Hypothalamus (tissue), 51 donors: ENCODE data around the gene GFOD2.

ENCODE experiments used
- DNase-seq, 51 donors: peaks; one replicate each; lab custom pipeline; 2025; lab: John Stamatoyannopoulos, UW

Gene GFOD2

GRCh38 chr16:67661101-67661761, 57.9 kb downstream of the GFOD2 start:
- DNase-seq, result peak in 5 of 51 donors; percentile 17 to 68 (median 29)

DNA sequence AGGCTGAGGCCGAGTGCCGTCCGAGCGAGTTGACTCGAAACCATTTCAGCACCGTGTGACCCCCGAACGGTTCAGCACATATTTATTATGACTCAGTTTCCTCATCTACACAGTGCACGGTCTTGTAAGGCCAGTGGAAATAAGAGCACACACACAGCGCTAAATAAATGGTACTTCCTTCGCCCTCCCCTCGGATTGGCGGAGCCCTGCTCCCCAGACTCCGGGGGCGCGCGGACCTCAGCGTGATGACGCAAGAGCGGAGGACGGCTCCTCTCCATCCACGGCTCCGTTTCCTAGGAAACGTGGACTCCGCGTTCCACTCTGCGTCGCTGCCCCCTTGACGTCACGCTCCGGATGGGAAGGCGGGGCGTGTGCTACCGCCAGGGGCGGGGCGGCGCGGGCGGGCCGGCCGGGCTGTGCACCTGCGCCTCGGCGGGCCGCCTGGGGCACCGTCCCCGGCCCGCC, 58.5 kb downstream of the GFOD2 start, which contains the start of gene PARD6A:
TSS of gene PARD6A (plus strand) at position 397 of the 465 bp plus-strand sequence. CDS start 79 bp downstream, outside the sequence.
- DNase-seq, result peak; percentile 52 to 97 (median 92)

GRCh38 chr16:67659675-67660563, 59.2 kb downstream of the GFOD2 start, which contains the start of gene ACD:
Gene ACD, minus strand, starts transcription at chr16:67660260. Its CDS starts 40 bp downstream, at chr16:67660220.
- peak; percentile 52 to 95 (median 85) for DNase-seq

DNA sequence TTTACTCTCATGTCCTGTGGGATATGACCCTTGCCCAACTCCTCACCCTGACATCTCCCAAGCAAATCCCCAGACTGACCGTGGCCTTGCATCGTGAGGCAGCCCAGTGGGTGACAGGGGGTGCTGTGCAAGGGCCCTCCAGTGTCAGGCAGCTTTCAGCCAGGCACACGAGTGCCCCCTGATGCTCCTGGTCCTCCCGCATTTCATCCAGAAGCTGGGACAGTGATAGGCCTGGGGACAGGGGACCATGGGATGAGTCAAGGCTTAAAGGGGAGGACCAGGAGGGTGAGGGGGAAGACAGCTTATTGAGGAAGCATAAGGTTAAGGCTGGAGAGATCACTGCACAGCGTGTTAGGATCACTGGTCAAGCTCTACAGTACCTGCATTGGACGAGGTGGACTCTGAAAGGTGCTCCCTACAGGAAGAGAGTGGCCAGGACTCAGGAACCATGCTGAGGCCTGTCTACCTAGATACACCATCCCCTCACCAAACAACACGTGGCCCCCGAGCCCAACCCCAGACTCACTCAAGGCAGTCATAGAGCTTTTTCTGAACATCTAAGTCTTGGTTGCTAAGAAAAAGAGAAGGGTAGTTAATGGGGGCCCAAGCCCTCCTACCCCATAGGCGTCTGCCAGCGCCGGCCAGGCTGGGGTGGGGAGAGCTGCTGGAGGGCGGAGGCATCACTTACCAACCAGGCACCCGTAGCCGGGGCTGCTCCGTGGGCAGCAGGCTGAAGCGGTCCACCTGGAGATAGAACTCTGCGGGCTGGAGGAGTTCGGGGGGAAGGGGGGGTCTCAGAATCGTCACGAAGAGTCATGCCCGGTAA, 60.1 kb downstream of the GFOD2 start:
- peak in 1 of 51 donors; percentile 17 for DNase-seq

DNA sequence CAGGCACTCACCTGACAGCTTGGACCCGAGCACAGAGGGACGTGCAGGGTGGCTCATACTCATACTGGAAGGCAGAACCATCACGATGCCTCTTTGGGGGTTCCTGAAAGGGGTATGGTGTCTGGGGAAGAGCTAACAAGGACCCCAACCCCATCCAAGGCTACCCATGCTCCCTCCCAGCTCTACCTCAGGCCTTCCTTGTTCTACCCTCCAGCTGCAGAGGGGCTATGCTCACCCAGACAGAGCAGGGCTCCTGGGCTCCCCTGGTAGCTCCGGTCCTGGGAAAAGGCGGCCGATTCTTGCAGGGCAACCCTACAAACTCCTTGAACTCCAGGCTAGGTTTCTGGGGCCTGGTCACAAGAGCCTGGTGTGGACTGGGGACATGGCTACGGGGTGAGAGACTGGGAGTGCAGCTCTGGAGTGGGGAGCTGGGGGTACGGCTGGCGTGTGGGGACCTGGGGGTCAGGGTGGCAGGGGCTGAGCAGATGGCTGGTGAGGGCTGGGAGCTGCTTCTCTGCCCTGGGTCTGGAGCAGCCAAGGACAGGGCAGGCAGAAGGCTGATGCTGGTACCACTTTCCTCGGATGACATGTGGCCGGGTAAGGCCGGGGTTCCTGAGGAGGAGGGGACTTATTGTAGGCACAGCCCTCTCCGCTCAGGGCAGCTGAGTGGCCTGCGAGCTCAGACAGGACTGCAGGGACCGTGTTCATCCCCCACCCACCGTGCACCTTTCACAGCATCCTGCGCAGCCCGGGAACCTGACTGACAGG, 61.2 kb downstream of the GFOD2 start:
- no peak for DNase-seq

DNA sequence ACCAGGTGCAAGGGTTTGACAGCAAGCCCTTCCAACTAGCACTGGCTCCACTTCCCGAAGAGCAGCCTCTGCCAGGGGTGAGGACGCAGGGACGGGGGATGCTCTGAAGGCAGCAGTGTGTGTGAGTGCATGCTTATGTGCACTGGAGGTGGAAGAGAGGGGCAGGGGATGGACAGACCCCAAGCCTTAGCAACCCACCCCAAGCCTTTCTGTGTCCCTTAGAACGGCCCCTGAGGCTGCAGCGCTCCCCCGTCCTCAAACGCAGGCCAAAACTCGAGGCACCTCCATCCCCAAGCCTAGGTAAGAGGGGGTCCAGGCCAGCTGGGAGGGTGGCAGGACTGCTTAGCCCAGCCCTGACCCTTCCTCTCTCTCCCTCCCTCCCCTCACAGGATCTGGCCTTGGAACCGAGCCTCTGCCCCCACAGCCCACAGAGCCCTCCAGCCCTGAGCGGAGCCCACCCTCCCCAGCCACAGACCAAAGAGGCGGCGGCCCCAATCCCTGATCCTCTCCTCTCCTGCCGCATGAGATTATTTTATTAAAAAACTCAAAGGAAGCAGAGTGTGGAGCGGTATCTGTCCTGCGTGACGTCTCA, 62.0 kb downstream of the GFOD2 start:
- DNase-seq, result no peak

- DNase-seq, result no peak
Measured at GRCh38 chr16:67656344-67657016, 62.6 kb downstream of the GFOD2 start.

- no peak for DNase-seq
Measured at GRCh38 chr16:67655363-67655762, 63.8 kb downstream of the GFOD2 start.

DNA sequence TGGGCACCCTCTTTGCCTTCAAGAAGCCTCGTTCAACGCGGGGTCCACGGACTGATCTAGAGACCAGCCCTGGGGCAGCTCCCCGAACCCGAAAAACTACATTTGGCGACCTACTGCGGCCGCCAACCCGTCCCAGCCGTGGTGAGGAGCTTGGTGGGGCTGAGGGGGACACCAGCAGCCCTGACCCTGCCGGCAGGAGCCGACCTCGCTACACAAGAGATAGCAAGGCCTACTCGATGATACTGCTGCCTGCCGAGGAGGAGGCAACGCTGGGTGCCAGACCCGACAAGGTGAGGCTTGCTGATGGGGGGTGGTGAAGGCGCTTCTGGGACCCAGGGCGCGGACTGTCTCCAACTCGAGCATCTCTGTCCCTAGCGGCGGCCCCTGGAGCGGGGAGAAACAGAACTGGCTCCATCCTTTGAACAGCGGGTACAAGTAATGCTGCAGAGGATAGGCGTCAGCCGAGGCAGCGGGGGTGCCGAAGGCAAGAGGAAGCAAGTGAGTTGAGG, 64.7 kb downstream of the GFOD2 start:
- no peak for DNase-seq

- no peak for DNase-seq
Measured at GRCh38 chr16:67653789-67654402, 65.2 kb downstream of the GFOD2 start.

- DNase-seq, result peak in 4 of 51 donors; percentile 20 to 45 (median 28)
Measured at GRCh38 chr16:67653128-67653788, 65.9 kb downstream of the GFOD2 start.

GRCh38 chr16:67652578-67653127, 66.5 kb downstream of the GFOD2 start:
- peak in 5 of 51 donors; percentile 18 to 39 (median 29) for DNase-seq

- DNase-seq, result no peak
Measured at GRCh38 chr16:67651847-67652246, 67.3 kb downstream of the GFOD2 start.

- DNase-seq, result no peak
Measured at GRCh38 chr16:67651039-67651438, 68.1 kb downstream of the GFOD2 start.

DNA sequence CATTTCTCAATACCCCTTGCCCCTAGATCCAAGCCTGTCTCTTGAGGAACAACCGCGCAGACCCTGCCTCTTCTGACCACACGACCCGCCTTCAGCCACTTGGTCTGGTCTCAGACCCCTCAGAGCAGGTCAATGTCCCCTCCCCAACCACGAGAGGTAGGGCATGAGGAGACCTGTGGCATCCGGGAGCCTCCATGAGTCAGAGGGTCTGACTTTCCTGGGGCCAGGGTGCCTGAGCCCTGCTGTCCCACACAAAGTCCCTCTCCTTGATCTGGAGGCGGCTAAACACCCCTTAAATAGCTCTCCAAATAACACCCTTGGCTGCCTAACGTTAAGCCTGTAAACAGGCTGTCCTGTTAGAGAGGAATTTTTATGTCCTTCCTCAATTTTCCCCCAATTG, 69.1 kb downstream of the GFOD2 start:
- no peak for DNase-seq

- DNase-seq, result no peak
Measured at GRCh38 chr16:67649494-67649931, 69.6 kb downstream of the GFOD2 start.

GRCh38 chr16:67648764-67649407, 70.2 kb downstream of the GFOD2 start:
- no peak for DNase-seq
